22Rv1 (cell line): ENCODE data around the gene FAS.

Experiments
- H3K27ac ChIP-seq: fragments of 450-650 bp; 2 replicates; pipeline ENCODE4 v1.5.1; 2017
- CTCF ChIP-seq: fragments of 450-650 bp; IDR thresholded peaks from 2 replicates; pipeline ENCODE4 v1.5.1; 2017; ENCODE audit warnings: mild to moderate bottlenecking
- ZFX ChIP-seq: fragments of 450-650 bp; IDR thresholded peaks from 2 replicates; pipeline ENCODE4 v1.6.1; 2017; ENCODE audit warnings: antibody characterized with exemption, borderline replicate concordance

FAS gene

GRCh38 chr10:89063465-89063864 lies 72.9 kb downstream of the FAS start:
- no peak overlapping the region for H3K27ac ChIP-seq
- TF ChIP-seq ZFX: no peak
- TF ChIP-seq CTCF: no peak

DNA sequence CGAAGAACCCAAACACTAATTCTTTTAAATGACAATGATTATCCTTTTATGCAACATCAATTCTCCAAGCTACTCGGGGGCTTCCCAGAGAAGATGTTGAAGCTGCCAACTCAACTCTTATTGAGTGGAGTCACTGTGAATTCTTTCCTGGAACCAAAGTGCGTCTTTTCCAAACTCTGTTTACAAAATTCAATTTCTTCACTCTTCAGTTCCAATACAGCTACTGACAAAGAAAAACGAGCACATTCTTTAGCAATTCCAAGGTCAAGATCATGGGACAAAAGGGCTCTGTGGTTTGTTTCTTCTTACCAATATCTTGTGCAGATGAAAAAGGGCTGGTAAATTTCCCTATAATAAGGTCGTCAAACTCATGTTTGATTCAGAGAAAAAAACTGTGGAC lies 74.2 kb downstream of the FAS start:
- no peak overlapping the region for H3K27ac ChIP-seq
- TF ChIP-seq CTCF (no peak), ZFX (no peak)
